H1 (cell line): ENCODE data around the gene ACACB. TPM values are rescaled to one million over a fixed set of nuclear protein-coding genes. Genes with fewer than 3 reads are reported as not detected.

Experiments used
- BRCA1 ChIP-seq: IDR thresholded peaks from 2 replicates; pipeline ENCODE4 v1.6.1; 2012; ENCODE audit warnings: low read depth, low read length, improper control_type of control experiment
- CEBPB ChIP-seq: IDR thresholded peaks from 2 replicates; pipeline ENCODE4 v1.6.1; 2012; ENCODE audit warnings: low read depth, low read length
- JUN ChIP-seq: IDR thresholded peaks from 2 replicates; pipeline ENCODE4 v1.6.1; 2011; ENCODE audit warnings: low read depth, mild to moderate bottlenecking, improper control_type of control experiment, low read length
- KDM1A ChIP-seq: fragments of 200-600, 300-600 bp; sonication (generic); IDR thresholded peaks from 2 replicates; pipeline ENCODE4 v1.7.1; 2016; ENCODE audit warnings: mild to moderate bottlenecking, low read length, borderline replicate concordance
- NANOG ChIP-seq: IDR thresholded peaks from 2 replicates; pipeline ENCODE4 v1.6.1; 2011; ENCODE audit warnings: low read length, low read depth, mild to moderate bottlenecking, inconsistent platforms; ENCODE audit not compliant: insufficient read depth, poor library complexity, severe bottlenecking
- SP4 ChIP-seq: IDR thresholded peaks from 2 replicates; pipeline ENCODE4 v1.6.1; 2012; ENCODE audit warnings: low read length, inconsistent platforms
- TAF1 ChIP-seq: IDR thresholded peaks from 2 replicates; pipeline ENCODE4 v1.6.1; 2011; ENCODE audit warnings: mild to moderate bottlenecking, low read depth, low read length
- polyA plus RNA-seq, 7 experiments: library from polyadenylated mRNA; depleted of rRNA in 3 of 7; stranded (reverse) in 5 of 7; unstranded in 2 of 7; fragments of >200 nt in 5 of 7; fragments of 200-250 nt in 2 of 7; gene quantifications; 1 replicate in 5 of 7; 2 replicates in 1 of 7; 4 replicates in 1 of 7; pipeline versions ENCODE4 v1.2.1 to v1.2.3, GENCODE V29; 2011 to 2013; ENCODE audit warnings: missing spikeins in 2 of 7, mixed read lengths in 2 of 7
- total RNA-seq: library from RNA; stranded (reverse); fragmentation: NEBNext Ultra II Directional; extraction: Animal tissue kit (Norgen Biotek cat#: 25700); gene quantifications from 2 replicates; pipeline ENCODE4 v1.2.1, GENCODE V29; 2021
- TF ChIP-seq, protein P1 (sequence below): fragments of 300-600 bp; sonication (generic); IDR thresholded peaks from 2 replicates; pipeline ENCODE4 v1.7.1; 2012; ENCODE audit warnings: low read length, moderate library complexity, mild to moderate bottlenecking, inconsistent platforms; ENCODE audit not compliant: insufficient replicate concordance

Gene ACACB
- total and polyA plus RNA-seq, 2 of the 8 experiments (the other 6 are each of a cell fraction or from before 2014, with no cell fraction given), result 5.8 to 15.3 TPM

DNA sequence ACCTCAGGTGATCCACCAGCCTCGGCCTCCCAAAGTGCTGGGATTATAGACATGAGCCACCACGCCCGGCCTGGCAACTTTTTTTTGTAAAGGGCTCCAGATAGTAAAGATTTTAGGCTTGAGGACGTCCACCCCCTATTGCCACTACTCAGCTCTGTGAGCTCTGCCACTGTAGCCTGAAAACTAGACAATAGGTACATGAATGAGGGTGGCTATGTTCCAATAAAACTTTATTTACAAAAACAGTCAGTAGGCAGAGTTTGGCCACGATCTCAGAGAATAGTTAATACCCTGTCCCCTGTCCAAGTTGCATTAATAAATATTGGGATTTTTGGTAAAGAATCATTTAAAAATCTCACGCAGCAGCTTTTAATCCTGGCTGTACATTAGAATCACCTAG lies 102.6 kb downstream of the ACACB start (continued):
- TF ChIP-seq, protein P1, sequence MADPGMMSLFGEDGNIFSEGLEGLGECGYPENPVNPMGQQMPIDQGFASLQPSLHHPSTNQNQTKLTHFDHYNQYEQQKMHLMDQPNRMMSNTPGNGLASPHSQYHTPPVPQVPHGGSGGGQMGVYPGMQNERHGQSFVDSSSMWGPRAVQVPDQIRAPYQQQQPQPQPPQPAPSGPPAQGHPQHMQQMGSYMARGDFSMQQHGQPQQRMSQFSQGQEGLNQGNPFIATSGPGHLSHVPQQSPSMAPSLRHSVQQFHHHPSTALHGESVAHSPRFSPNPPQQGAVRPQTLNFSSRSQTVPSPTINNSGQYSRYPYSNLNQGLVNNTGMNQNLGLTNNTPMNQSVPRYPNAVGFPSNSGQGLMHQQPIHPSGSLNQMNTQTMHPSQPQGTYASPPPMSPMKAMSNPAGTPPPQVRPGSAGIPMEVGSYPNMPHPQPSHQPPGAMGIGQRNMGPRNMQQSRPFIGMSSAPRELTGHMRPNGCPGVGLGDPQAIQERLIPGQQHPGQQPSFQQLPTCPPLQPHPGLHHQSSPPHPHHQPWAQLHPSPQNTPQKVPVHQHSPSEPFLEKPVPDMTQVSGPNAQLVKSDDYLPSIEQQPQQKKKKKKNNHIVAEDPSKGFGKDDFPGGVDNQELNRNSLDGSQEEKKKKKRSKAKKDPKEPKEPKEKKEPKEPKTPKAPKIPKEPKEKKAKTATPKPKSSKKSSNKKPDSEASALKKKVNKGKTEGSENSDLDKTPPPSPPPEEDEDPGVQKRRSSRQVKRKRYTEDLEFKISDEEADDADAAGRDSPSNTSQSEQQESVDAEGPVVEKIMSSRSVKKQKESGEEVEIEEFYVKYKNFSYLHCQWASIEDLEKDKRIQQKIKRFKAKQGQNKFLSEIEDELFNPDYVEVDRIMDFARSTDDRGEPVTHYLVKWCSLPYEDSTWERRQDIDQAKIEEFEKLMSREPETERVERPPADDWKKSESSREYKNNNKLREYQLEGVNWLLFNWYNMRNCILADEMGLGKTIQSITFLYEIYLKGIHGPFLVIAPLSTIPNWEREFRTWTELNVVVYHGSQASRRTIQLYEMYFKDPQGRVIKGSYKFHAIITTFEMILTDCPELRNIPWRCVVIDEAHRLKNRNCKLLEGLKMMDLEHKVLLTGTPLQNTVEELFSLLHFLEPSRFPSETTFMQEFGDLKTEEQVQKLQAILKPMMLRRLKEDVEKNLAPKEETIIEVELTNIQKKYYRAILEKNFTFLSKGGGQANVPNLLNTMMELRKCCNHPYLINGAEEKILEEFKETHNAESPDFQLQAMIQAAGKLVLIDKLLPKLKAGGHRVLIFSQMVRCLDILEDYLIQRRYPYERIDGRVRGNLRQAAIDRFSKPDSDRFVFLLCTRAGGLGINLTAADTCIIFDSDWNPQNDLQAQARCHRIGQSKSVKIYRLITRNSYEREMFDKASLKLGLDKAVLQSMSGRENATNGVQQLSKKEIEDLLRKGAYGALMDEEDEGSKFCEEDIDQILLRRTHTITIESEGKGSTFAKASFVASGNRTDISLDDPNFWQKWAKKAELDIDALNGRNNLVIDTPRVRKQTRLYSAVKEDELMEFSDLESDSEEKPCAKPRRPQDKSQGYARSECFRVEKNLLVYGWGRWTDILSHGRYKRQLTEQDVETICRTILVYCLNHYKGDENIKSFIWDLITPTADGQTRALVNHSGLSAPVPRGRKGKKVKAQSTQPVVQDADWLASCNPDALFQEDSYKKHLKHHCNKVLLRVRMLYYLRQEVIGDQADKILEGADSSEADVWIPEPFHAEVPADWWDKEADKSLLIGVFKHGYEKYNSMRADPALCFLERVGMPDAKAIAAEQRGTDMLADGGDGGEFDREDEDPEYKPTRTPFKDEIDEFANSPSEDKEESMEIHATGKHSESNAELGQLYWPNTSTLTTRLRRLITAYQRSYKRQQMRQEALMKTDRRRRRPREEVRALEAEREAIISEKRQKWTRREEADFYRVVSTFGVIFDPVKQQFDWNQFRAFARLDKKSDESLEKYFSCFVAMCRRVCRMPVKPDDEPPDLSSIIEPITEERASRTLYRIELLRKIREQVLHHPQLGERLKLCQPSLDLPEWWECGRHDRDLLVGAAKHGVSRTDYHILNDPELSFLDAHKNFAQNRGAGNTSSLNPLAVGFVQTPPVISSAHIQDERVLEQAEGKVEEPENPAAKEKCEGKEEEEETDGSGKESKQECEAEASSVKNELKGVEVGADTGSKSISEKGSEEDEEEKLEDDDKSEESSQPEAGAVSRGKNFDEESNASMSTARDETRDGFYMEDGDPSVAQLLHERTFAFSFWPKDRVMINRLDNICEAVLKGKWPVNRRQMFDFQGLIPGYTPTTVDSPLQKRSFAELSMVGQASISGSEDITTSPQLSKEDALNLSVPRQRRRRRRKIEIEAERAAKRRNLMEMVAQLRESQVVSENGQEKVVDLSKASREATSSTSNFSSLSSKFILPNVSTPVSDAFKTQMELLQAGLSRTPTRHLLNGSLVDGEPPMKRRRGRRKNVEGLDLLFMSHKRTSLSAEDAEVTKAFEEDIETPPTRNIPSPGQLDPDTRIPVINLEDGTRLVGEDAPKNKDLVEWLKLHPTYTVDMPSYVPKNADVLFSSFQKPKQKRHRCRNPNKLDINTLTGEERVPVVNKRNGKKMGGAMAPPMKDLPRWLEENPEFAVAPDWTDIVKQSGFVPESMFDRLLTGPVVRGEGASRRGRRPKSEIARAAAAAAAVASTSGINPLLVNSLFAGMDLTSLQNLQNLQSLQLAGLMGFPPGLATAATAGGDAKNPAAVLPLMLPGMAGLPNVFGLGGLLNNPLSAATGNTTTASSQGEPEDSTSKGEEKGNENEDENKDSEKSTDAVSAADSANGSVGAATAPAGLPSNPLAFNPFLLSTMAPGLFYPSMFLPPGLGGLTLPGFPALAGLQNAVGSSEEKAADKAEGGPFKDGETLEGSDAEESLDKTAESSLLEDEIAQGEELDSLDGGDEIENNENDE, result no peak
- TF ChIP-seq NANOG, result no peak
- no peak for TF ChIP-seq BRCA1
- no peak for TF ChIP-seq CEBPB
- TF ChIP-seq TAF1, result no peak
- no peak for TF ChIP-seq SP4
- no peak for TF ChIP-seq JUN
- no peak for TF ChIP-seq KDM1A
